Measurements from ENCODE around the gene HOXC11. TPM values are rescaled to one million over a fixed set of nuclear protein-coding genes. Genes with fewer than 3 reads are reported as not detected.

HOXC11 gene
- total RNA-seq, 3 donors from 2014 or later (not counting 1 experiment from before 2014, with no cell fraction given): not detected

DNA sequence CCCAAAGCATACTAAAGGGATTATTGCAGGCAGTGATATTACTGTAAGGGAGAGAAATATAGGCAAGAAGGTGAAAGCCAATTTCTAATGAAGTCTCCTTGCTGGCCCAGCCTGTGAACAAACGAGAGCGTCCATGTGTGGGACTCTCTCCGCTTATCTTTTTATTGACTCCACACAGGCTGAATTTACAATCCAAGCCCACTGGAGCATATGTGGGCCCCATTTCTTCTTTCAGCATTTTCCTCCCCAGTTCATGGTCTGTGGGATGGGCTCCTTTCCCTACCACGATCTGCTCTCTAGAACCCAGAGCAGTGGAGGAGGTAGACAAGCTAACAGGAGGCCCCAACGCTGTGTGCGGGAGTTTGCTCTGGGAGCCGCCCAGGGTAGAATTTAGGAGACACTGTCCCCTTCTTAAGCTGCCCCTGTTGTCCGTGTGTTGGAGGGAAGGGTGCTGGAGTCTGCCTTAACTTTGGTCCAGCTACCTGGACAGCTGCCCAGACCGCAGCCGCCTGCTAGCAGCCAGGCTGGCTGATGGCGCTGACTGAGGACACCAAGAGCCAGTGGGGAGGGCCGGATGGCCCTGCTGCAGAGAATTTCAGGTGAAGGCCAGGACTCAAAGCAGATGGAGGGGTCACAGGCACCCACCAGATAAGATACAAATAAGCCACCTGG, 3.2 kb upstream of the HOXC11 start:
- WGBS (ENCODE audit: insufficient coverage): 21% methylated on average over 12 of the region's 12 CpGs
- Histone ChIP-seq H3K4me3 (ENCODE audit: low read length) (no peak overlapping the region), H3K9me3 (ENCODE audit: control insufficient read depth, insufficient read depth, low read length) (peaks cover 5% of the 10 kb centered on the region), H3K4me1 (ENCODE audit: control insufficient read depth, insufficient read depth, low read length) (peaks cover 33% of the 10 kb centered on the region), H3K27ac (ENCODE audit: low read length) (no peak overlapping the region), H3K27me3 (ENCODE audit: control insufficient read depth, insufficient read depth, low read length) (peaks cover 95% of the 10 kb centered on the region), H3K36me3 (ENCODE audit: control insufficient read depth, insufficient read depth, low read length) (no peaks in the 10 kb centered on the region)
- Mint-ChIP-seq H3K9me3 (no peaks in the 10 kb centered on the region), H3K4me3 (no peak overlapping the region), H3K36me3 (no peaks in the 10 kb centered on the region), H3K27ac (no peak overlapping the region), H3K4me1 (peaks cover 29 to 38% of the 10 kb centered on the region in 2 donors), H3K27me3 (ENCODE audit: low read depth in 2 of 2) (peaks cover 83 to 87% of the 10 kb centered on the region in 2 donors)
- TF ChIP-seq CTCF (IDR thresholded peaks at IDR 0.05): no peak
- no peak for DNase-seq
- no peak for ATAC-seq
- intact Hi-C loops (cut with micrococcal nuclease): no loop called here

DNA sequence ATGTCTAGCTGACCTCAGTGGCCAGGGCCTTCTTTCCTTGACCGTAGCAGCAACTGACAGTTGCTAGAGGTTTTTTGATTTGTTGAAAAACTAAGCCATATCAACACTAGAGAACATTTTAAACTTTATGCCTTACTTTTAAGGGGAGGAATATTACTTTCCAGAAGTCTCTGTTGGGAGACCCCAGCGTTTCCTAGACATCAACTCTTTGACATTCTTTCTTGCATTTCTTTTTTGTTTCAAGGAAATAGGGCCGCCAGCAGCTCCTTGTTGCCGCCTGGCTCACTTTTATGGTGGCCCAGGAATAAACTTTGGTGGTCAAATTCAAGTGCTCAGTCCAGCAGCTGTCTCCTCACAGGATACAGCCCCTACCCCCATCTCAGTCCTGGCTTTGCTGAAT, 2.5 kb upstream of the HOXC11 start:
- Histone ChIP-seq H3K27ac (ENCODE audit: low read length) (no peak overlapping the region), H3K4me1 (ENCODE audit: control insufficient read depth, insufficient read depth, low read length) (peaks cover 40% of the 10 kb centered on the region), H3K36me3 (ENCODE audit: control insufficient read depth, insufficient read depth, low read length) (no peaks in the 10 kb centered on the region), H3K9me3 (ENCODE audit: control insufficient read depth, insufficient read depth, low read length) (peaks cover 5% of the 10 kb centered on the region), H3K4me3 (ENCODE audit: low read length) (no peak overlapping the region), H3K27me3 (ENCODE audit: control insufficient read depth, insufficient read depth, low read length) (peaks cover 94% of the 10 kb centered on the region)
- no peak for ATAC-seq
- Mint-ChIP-seq H3K36me3 (no peaks in the 10 kb centered on the region), H3K4me3 (no peak overlapping the region), H3K27me3 (ENCODE audit: low read depth in 2 of 2) (peaks cover 81 to 83% of the 10 kb centered on the region in 2 donors), H3K4me1 (peaks cover 26 to 36% of the 10 kb centered on the region in 2 donors), H3K9me3 (no peaks in the 10 kb centered on the region), H3K27ac (no peak overlapping the region)
- no peak for TF ChIP-seq CTCF (IDR thresholded peaks at IDR 0.05)
- intact Hi-C loops (cut with micrococcal nuclease): no loop called here
- no peak for DNase-seq
- 15% methylated on average over 3 of the region's 4 CpGs for WGBS (ENCODE audit: insufficient coverage)

- Mint-ChIP-seq H3K36me3 (no peaks in the 10 kb centered on the region), H3K4me1 (peaks cover 21 to 37% of the 10 kb centered on the region in 2 donors), H3K27ac (no peak overlapping the region), H3K27me3 (ENCODE audit: low read depth in 2 of 2) (peaks cover 81 to 86% of the 10 kb centered on the region in 2 donors), H3K9me3 (no peaks in the 10 kb centered on the region), H3K4me3 (peak overlapping the region; percentile 35)
- Histone ChIP-seq H3K36me3 (ENCODE audit: control insufficient read depth, insufficient read depth, low read length) (no peaks in the 10 kb centered on the region), H3K4me3 (ENCODE audit: low read length) (no peak overlapping the region), H3K27ac (ENCODE audit: low read length) (no peak overlapping the region), H3K4me1 (ENCODE audit: control insufficient read depth, insufficient read depth, low read length) (peaks cover 37% of the 10 kb centered on the region), H3K27me3 (ENCODE audit: control insufficient read depth, insufficient read depth, low read length) (peaks cover 95% of the 10 kb centered on the region), H3K9me3 (ENCODE audit: control insufficient read depth, insufficient read depth, low read length) (peaks cover 5% of the 10 kb centered on the region)
- TF ChIP-seq CTCF (IDR thresholded peaks at IDR 0.05): no peak
- WGBS (ENCODE audit: insufficient coverage): 52% methylated on average over 2 of the region's 3 CpGs
- DNase-seq (no peak), ATAC-seq (no peak)
- intact Hi-C loops (cut with micrococcal nuclease): no loop called here
These were observed 1.8 kb upstream of the HOXC11 start for GRCh38 chr12:53971129-53971528.

GRCh38 chr12:53971686-53972085, 1.2 kb upstream of the HOXC11 start:
- H3K4me1 Mint-ChIP-seq: peaks cover 16 to 31% of the 10 kb centered on the region in 2 donors
- no peak for TF ChIP-seq CTCF (IDR thresholded peaks at IDR 0.05)
- WGBS (ENCODE audit: insufficient coverage): 31% methylated on average over 2 of the region's 2 CpGs
- H3K36me3 Mint-ChIP-seq: no peaks in the 10 kb centered on the region
- H3K9me3 Mint-ChIP-seq: no peaks in the 10 kb centered on the region
- Histone ChIP-seq H3K36me3 (ENCODE audit: control insufficient read depth, insufficient read depth, low read length) (no peaks in the 10 kb centered on the region), H3K9me3 (ENCODE audit: control insufficient read depth, insufficient read depth, low read length) (peaks cover 5% of the 10 kb centered on the region), H3K4me1 (ENCODE audit: control insufficient read depth, insufficient read depth, low read length) (peaks cover 31% of the 10 kb centered on the region), H3K27me3 (ENCODE audit: control insufficient read depth, insufficient read depth, low read length) (peaks cover 95% of the 10 kb centered on the region), H3K4me3 (ENCODE audit: low read length) (no peak overlapping the region), H3K27ac (ENCODE audit: low read length) (no peak overlapping the region)
- H3K4me3 Mint-ChIP-seq: no peak overlapping the region
- DNase-seq (no peak), ATAC-seq (no peak)
- intact Hi-C loops (cut with micrococcal nuclease): no loop called here
- no peak overlapping the region for H3K27ac Mint-ChIP-seq
- H3K27me3 Mint-ChIP-seq (ENCODE audit: low read depth in 2 of 2): peaks cover 81 to 86% of the 10 kb centered on the region in 2 donors

All from natural killer cell (primary cell).